ENCODE data around the gene UCKL1. TPM values are rescaled to one million over a fixed set of nuclear protein-coding genes. Genes with fewer than 3 reads are reported as not detected.
"Not testable (repeated sequence)": the region's sequence is repeated elsewhere in the genome, so short reads cannot be mapped to it uniquely, and the experiment has no call there.

Gene UCKL1
- total RNA-seq, 2 donors from 2014 or later = 20.8 to 22.0 TPM

- DNase-seq (ENCODE audit: low spot score) = peak; percentile 96
- intact Hi-C loops (cut with DNase I) = loop anchor here (5.0 to 10.0 kb wide), 4 partner anchors 67 to 437 kb away; partner anchors contain the start of gene PTK6 (in 1 of the 2)
Observed at GRCh38 chr20:63973636-63974401, 17.6 kb upstream of the UCKL1 start.

DNA sequence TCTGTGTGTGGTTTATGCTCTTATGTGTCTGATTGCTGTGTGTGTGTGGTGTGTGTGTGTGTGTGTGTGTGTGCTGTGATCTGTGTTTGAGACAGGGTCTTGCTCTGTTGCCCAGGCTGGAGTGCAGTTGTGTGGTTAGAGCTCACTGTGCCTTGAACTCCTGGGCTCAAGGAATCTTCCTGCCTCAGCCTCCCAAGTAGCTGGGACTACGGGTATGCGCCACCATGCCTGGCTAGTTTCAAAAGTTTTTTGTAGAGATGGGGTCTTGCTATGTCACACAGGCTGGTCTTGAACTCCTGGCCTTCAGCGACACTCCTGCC is 16.9 kb upstream of the UCKL1 start:
- intact Hi-C loops (cut with DNase I) = loop anchor here (5.0 to 10.0 kb wide), 4 partner anchors 66 to 436 kb away; partner anchors contain the start of gene PTK6 (in 1 of the 2)
- DNase-seq (ENCODE audit: low spot score) = no peak

- intact Hi-C loops (cut with DNase I) = loop anchor here (5.0 to 10.0 kb wide), 4 partner anchors 65 to 435 kb away; partner anchors contain the start of gene PTK6 (in 1 of the 2)
- peak; percentile 62 for DNase-seq (ENCODE audit: low spot score)
Observed at GRCh38 chr20:63972312-63973159, 16.3 kb upstream of the UCKL1 start.

GRCh38 chr20:63971960-63972311 is 15.7 kb upstream of the UCKL1 start:
- DNase-seq (ENCODE audit: low spot score) = not testable (repeated sequence)
- intact Hi-C loops (cut with DNase I) = loop anchor here (5.0 to 10.0 kb wide), 4 partner anchors 65 to 435 kb away; partner anchors contain the start of gene PTK6 (in 1 of the 2)

GRCh38 chr20:63970714-63971431 is 14.7 kb upstream of the UCKL1 start:
- intact Hi-C loops (cut with DNase I) = loop anchor here (5.0 to 10.0 kb wide), 4 partner anchors 64 to 434 kb away; partner anchors contain the start of gene PTK6 (in 1 of the 2)

GRCh38 chr20:63969838-63970713 is 13.9 kb upstream of the UCKL1 start, which contains the start of gene ZNF512B:
Gene ZNF512B (minus strand): TSS chr20:63969930. CDS start chr20:63967950, 1,980 bp downstream.
- intact Hi-C loops (cut with DNase I) = loop anchor here (5.0 to 10.0 kb wide), 4 partner anchors 63 to 433 kb away; partner anchors contain the start of gene PTK6 (in 1 of the 2)
- peak; percentile 82 for DNase-seq (ENCODE audit: low spot score)

More at GRCh38 chr20:63970714-63971431, 14.7 kb upstream of the UCKL1 start:
- DNase-seq (ENCODE audit: low spot score) = peak; percentile 22

GRCh38 chr20:63968928-63969760 is 12.9 kb upstream of the UCKL1 start:
- DNase-seq (ENCODE audit: low spot score) = peak; percentile 78
- intact Hi-C loops (cut with DNase I) = no loop called here

DNA sequence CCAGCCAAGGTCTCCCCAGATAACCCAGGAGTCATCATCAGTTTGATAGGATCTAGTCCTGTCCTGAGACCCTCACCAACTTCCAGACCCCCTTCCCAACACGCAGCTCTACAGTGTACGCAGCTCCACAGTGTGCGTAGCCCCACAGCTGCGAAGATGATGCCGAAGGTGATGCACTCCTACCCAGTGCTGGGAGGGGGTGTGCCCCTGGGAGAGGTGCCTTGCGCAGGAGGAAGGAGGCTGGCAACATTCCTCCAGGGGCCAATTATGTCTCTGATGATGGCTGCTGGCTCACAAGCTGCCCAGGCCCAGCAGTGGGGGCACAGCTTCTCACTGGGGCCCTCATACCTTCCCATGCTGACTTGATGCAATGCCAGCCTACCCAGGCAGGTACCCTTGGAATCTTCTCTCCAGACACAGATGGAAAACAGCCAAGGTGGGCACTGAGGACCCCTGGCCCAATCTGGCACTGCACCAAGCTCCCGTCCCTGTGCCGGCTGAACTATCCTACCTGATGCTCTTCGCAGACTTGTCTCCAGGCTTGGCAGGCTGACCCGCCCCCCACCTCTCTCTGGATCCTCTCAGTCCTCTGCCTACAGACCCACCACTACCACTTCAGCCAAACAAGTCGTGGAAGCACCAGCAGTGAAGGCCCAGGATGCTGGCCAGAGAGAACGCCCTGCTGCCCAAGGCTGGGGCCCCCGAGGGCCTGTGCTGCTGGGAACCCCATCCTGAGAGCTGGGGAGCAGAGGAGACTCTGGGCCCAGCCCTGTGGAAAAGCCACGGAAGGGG is 12.1 kb upstream of the UCKL1 start:
- peak; percentile 54 for DNase-seq (ENCODE audit: low spot score)

DNA sequence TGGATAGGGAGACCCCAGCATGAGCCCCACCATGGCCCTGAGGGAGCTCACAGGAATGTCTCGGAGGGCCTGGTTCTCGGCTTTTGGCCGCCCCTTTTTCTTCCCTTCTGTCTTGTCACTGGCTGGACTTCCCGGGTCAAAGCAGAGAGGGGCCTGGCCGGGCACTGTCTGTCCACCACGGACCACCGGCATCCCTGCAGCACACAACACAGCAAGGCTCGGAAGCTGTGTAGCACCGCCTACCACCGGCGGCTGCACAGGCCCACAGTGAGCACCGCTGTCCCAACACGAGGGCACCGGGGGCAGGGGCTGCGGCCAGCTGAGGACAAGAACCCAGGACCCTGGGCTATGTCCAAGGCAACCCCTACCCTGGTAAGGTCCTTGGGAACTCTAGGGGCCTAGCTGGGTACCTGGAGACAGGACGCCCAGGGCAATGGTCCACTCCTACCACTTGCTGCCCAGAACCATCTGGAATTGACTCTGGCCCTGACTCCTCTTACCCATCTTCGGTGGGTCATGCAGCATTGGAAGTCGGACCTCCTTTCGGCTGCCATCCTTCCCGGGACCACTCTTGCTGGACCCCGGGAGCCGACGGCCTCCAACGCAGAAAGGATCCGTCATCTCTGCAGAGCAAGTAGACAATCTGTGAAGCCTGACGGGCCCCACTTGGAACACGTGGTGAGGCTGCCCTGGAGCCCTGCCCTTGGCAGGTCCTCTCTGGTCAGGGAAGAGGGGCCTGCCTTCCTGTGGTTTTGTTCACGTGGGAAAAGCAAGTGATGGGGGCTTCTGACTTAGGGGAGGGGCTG is 11.3 kb upstream of the UCKL1 start:
- peak; percentile 73 for DNase-seq (ENCODE audit: low spot score)

More for the DNA sequence above, 12.1 kb upstream of the UCKL1 start:
- intact Hi-C loops (cut with DNase I) = no loop called here

DNA sequence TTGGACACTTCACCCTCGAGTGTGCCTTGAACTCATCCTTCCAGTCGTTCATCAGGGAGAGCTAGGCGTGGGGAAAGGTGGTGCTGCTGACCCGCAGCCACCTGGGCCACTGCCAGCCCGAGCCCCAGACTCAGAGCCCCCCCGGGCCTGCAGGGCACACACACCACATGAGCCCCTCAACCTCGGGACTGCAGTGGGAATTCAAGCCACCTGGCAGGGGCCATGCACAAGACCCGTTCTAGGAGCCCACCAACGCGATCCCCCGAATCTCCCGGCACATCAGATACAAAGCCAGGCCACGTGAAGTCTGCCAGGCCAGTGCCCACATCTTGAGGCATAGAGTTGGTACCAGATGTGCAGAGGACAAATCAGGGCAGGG is 10.7 kb upstream of the UCKL1 start:
- intact Hi-C loops (cut with DNase I) = no loop called here
- DNase-seq (ENCODE audit: low spot score) = peak; percentile 70

More for the DNA sequence above, 11.3 kb upstream of the UCKL1 start:
- intact Hi-C loops (cut with DNase I) = no loop called here

GRCh38 chr20:63966172-63966943 is 10.1 kb upstream of the UCKL1 start:
- peak; percentile 57 for DNase-seq (ENCODE audit: low spot score)

DNA sequence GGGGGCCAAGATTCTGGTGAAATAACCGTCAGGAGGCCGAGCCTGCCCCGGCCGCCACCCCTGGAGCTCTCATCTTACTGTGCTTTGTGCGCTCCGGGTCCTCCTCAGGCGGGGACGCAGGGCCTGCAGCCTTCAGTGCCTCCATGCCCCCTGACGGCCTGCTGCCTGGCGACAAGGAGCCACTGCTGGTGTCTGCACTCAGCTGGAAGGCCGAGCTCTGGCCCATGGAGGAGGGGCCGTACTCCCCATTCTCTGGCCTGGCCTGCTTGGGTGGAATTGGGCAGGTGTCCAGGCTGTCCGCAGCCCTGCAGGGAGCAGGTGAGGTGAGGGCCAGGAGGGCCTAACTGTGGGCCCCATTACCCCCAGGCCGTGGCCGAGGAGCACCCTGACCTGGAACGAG is 8.2 kb upstream of the UCKL1 start:
- intact Hi-C loops (cut with DNase I) = no loop called here
- peak; percentile 67 for DNase-seq (ENCODE audit: low spot score)

More at GRCh38 chr20:63966172-63966943, 10.1 kb upstream of the UCKL1 start:
- intact Hi-C loops (cut with DNase I) = no loop called here

DNA sequence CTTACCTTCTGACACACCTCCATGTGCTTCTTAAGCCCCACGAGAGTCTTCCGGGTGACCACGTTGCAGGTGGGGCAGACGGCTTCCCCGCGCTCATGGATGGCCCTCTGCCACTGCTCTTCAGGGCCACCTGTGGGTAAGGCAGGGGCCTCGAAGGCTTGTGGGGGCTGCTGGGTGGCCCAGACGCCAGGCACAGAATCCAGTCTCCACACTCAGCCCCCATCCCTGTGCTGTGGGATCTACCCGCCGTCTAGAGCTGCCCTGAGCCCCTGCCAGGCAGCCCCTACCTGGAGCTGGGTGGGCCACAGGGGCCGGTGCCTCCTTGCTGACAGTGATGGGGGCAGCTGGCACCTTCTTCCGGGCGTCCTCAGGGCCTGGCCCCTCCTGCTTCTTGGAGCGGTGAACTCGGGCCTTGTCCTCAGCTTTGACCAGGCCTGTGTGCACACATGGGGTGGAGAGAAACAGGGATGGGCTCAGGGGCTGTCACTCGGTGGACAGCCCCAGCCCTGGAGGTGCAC is 7.6 kb upstream of the UCKL1 start:
- intact Hi-C loops (cut with DNase I) = no loop called here
- DNase-seq (ENCODE audit: low spot score) = peak; percentile 77

GRCh38 chr20:63963348-63963741 is 7.1 kb upstream of the UCKL1 start:
- peak; percentile 77 for DNase-seq (ENCODE audit: low spot score)
- intact Hi-C loops (cut with DNase I) = no loop called here
